ENCODE measurements around the gene SSTR5.

Gene SSTR5

DNA sequence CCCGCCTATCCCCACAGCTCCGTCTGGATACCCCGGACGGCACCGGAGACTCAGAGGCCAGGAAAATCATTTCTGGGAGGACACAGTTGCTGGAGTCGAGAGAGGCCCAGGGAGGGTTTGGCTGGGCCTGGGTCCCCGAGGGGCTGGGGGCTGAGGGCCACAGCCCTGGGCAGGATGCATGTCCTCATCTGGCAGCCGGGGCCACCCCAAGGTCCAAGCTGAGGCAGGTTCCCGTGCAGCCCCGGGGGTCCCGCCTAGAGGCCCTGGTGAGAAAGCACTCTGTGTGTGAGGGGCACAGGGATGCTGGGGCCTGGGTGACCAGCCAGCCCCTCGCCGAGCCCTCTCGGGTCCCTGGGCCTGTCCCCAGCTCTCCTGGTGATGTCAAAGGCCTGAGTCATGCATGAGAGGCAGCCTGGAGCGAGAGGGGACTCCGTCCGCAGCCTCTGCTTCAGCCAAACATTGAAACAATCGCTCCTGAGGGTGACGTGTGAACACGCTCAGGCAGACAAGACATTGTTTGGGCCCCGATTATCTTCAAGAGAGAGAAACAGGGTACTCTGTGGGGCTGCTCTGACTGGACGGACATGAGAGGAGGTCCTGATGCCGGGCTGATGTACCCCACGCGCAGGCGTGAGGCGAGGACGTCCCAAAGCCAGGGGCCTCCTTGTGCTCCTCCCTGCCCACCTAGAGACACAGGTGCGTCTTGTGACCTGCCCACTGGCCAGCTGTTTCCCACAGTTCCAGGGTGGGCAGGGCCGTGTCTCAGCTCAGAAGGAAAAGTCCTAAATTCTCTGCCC is 49.3 kb downstream of the SSTR5 start:
- no peak overlapping the region for H3K27ac ChIP-seq
- TF ChIP-seq, protein P1, sequence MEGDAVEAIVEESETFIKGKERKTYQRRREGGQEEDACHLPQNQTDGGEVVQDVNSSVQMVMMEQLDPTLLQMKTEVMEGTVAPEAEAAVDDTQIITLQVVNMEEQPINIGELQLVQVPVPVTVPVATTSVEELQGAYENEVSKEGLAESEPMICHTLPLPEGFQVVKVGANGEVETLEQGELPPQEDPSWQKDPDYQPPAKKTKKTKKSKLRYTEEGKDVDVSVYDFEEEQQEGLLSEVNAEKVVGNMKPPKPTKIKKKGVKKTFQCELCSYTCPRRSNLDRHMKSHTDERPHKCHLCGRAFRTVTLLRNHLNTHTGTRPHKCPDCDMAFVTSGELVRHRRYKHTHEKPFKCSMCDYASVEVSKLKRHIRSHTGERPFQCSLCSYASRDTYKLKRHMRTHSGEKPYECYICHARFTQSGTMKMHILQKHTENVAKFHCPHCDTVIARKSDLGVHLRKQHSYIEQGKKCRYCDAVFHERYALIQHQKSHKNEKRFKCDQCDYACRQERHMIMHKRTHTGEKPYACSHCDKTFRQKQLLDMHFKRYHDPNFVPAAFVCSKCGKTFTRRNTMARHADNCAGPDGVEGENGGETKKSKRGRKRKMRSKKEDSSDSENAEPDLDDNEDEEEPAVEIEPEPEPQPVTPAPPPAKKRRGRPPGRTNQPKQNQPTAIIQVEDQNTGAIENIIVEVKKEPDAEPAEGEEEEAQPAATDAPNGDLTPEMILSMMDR (conservative IDR thresholded peaks at IDR 0.05), result no peak

DNA sequence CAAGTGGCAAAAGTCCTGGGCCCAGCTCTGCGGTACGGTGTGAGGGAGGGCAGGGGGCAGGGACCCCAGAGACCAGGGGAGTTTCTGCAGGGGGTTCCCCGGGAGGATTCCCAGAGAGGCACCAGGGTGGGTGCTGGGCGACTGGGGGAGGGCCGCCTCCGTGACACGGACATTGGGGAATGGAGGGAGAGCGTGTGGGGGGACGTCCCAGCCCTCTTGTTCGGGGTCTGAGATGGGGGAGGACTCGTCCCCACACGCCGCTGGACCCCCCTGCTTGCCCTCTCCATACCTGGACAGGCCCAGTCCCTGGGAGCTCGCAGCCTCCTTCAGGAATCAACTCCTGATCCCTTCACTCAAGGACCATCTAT is 49.8 kb downstream of the SSTR5 start:
- TF ChIP-seq, protein P1 (conservative IDR thresholded peaks at IDR 0.05), result no peak
- no peak overlapping the region for H3K27ac ChIP-seq

DNA sequence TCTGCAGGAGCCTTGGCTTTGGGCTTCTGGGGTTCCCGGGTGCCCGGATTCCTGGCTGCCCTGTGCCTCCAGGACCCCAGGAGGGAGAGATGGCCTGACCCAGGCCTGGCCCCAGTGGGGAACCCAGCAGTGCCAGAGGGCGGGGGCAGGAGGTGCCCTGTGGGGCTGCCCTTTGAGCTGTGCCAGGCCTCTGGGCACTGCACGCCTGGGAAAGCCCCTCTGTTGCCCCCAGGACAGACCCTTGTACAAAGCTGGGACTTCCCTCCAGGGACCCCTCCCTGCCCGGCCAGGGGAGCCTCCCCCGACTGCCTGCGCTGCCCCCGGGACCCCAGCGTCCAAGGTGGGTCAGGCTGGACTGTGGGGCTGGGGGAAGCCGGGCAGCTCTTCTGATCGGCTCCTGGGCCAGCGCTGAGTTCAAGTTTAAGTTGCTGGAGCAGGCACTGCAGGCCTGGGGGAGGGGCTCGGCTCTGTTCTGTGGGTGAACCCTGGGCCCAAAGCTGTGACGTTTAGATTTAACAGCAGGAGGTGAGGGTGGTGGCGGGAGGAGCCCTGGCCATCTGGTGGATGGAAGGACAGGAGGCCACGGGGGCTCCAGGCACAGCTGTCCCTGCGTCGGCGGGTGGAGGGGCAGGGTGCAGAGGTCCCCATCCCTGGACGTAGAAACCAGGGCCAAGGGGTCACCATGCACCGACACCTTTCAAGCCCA is 51.1 kb downstream of the SSTR5 start:
- no peak overlapping the region for H3K27ac ChIP-seq
- TF ChIP-seq, protein P1 (conservative IDR thresholded peaks at IDR 0.05), result no peak

DNA sequence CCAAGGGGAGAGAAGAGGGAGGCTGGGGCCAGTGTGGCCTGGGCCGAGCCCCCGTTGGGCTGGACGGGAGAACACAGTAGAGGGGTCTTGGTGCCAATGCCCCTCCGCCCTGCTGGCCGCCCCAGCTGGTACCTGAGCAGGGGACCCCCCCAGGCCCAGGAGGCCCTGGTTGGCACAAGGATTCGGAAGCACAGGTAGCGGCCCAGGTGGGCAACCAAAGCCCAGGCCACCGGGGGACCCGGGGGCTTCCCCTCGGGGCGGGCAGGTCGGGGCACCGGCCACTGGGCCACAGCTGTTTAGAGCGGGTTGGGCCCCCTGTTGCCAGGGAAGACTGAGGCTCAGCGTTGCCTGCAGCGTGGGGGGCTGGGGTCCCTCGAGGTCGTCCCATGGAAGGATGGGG is 51.7 kb downstream of the SSTR5 start:
- TF ChIP-seq, protein P1 (conservative IDR thresholded peaks at IDR 0.05), result no peak
- no peak overlapping the region for H3K27ac ChIP-seq

DNA sequence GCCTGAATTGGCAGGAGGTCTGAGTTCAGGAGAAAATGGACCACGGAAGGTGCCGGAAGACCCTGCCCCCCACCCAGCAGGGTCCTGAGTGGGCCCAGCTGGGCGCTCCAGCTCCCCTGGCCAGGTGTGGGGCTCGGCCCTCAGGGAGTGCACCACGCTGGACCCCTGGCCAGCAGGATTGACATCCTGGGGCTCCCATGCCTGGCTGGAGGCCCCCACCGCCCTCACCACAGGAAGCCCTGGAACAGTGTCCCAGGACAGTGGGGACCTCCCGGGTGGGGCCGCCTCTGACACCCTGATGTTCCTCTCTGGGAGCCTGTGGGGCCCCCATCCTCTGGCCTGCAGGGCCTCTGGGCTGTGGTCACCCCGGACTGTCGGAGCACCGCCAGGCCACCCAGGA is 52.2 kb downstream of the SSTR5 start:
- H3K27ac ChIP-seq, result no peak overlapping the region
- TF ChIP-seq, protein P1 (conservative IDR thresholded peaks at IDR 0.05), result no peak

DNA sequence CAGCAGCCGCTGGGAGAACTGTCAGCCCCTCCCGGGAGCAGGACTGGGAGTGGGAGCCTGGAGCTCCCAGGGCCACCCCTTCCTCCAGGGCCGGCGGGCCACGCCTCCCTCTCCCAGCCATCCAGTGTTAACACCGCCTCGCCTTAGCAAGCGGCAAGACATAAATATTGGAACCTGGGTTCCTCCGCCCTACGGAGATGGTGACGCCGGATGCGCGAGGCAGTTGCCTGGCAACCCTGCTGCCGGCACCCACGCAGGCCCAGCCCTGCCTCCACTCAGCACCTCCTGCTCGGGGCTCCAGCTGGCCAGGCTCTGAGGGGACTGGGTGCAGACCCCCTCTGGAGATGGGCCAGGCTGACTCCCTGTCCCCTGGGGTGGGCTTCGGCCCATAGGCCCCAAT is 52.9 kb downstream of the SSTR5 start:
- H3K27ac ChIP-seq, result no peak overlapping the region
- TF ChIP-seq, protein P1 (conservative IDR thresholded peaks at IDR 0.05), result no peak

DNA sequence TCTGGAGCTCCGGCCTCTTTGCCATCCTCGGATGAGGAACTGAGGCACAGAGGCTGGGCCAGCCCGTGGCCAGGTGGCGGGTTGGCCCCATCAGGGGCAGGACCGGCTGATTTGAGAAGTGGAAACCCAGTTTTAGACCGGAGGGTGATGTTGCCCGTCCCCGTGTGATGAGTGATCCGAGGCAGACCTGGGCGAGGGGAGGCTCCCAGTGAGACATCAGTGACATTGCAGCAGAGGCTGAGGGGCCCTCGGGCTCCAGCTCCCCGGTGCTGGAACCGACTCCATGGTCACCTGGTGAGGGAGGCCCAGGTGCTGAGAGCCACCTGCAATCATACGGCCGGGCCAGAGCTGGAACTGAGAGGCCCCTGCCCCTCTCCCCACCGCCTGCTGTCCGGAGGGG is 53.5 kb downstream of the SSTR5 start:
- H3K27ac ChIP-seq, result no peak overlapping the region
- TF ChIP-seq, protein P1 (conservative IDR thresholded peaks at IDR 0.05), result no peak

All from VCaP (cell line).